Common myeloid progenitor, CD34-positive (primary cell): ENCODE results near the gene HTD2.

Experiments
- CTCF ChIA-PET: fragments of 350-600 bp; sonication (Branson Sonifier 250); formaldehyde crosslinking; loops from one replicate; lab custom pipeline; 2021; ENCODE audit warnings: antibody characterized with exemption; lab: Charles Lee
- POLR2A ChIA-PET: fragments of 350-600 bp; sonication (Branson Sonifier 250); formaldehyde crosslinking; loops from one replicate; lab custom pipeline; 2021; ENCODE audit warnings: antibody characterized with exemption; lab: Charles Lee
- DNase-seq, 3 donors: peaks; one replicate each; pipeline versions ENCODE4 v3.0.0 to v3.0.0-alpha.2; 2013
- H3K27ac ChIP-seq, 2 experiments: 1 replicate in 1 of 2; 2 replicates in 1 of 2; pipeline ENCODE4 v1.7.0; 2013; ENCODE audit warnings: inconsistent platforms in 2 of 2, low read length in 2 of 2, mild to moderate bottlenecking in 2 of 2, low read depth in 1 of 2, moderate library complexity in 1 of 2; ENCODE audit not compliant: severe bottlenecking in 2 of 2, insufficient read depth in 1 of 2, poor library complexity in 1 of 2
- H3K27me3 ChIP-seq, 5 experiments: replicated peaks in 2 of 5; 1 replicate in 3 of 5; 2 replicates in 2 of 5; pipeline versions ENCODE4 v1.6.1 to v1.7.0; 2013; ENCODE audit warnings: low read length in 4 of 5, mild to moderate bottlenecking in 2 of 5, moderate library complexity in 2 of 5, inconsistent platforms in 1 of 5; ENCODE audit not compliant: insufficient read depth in 5 of 5, control insufficient read depth in 4 of 5
- H3K36me3 ChIP-seq, 4 experiments: 1 replicate in 2 of 4; 2 replicates in 2 of 4; pipeline versions ENCODE4 v1.6.1 to v1.7.0; 2013; ENCODE audit warnings: low read length in 3 of 4, control low read depth in 1 of 4, mild to moderate bottlenecking in 1 of 4; ENCODE audit not compliant: control insufficient read depth in 4 of 4, insufficient read depth in 4 of 4
- H3K4me1 ChIP-seq, 4 experiments: 1 replicate in 3 of 4; 2 replicates in 1 of 4; pipeline versions ENCODE4 v1.6.1 to v1.7.1; 2013; ENCODE audit warnings: low read length in 3 of 4, mild to moderate bottlenecking in 3 of 4, control low read depth in 1 of 4, inconsistent platforms in 1 of 4, moderate library complexity in 1 of 4; ENCODE audit not compliant: control insufficient read depth in 4 of 4, insufficient read depth in 4 of 4; ENCODE audit errors: control extremely low read depth in 1 of 4
- H3K4me3 ChIP-seq, 7 experiments: 1 replicate in 4 of 7; 2 replicates in 3 of 7; pipeline versions ENCODE4 v1.5.1 to v1.7.0; 2013; ENCODE audit warnings: mild to moderate bottlenecking in 7 of 7, low read length in 6 of 7, moderate library complexity in 6 of 7, inconsistent platforms in 2 of 7, low read depth in 2 of 7, control low read depth in 1 of 7; ENCODE audit not compliant: insufficient read depth in 4 of 7, control insufficient read depth in 1 of 7; ENCODE audit errors: extremely low read depth in 1 of 7
- H3K9me3 ChIP-seq, 5 experiments: 1 replicate in 4 of 5; 2 replicates in 1 of 5; pipeline versions ENCODE4 v1.6.1 to v1.7.1; 2013; ENCODE audit warnings: low read length in 4 of 5, mild to moderate bottlenecking in 2 of 5, inconsistent platforms in 1 of 5, low read depth in 1 of 5, moderate library complexity in 1 of 5; ENCODE audit not compliant: control insufficient read depth in 4 of 5, insufficient read depth in 2 of 5; ENCODE audit errors: control extremely low read depth in 1 of 5
- WGBS: methylation state at CpG from one replicate; pipeline ENCODE4 v1.1.5; 2013; ENCODE audit not compliant: insufficient coverage; 5-methylcytosine and 5-hydroxymethylcytosine counted together

HTD2 gene

DNA sequence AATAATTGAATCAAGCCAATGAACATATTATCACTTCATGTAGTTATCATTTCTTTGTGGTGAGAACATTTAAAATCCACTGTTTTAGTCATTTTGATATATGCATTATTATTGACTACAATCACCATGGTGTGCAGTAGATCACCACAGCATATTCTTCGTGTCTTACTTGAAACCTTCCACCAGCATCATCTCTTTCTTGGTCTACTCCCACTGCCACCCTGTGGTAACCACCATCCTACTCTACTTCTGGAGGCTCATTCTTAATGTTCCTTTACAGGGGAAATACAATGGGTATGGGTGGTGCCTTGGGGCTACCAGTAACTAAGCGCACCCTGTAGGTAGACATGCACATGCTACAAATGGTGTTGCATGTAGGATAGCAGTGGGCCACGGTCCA lies 51.8 kb downstream of the HTD2 start:
- ChIA-PET POLR2A (no interaction called here), CTCF (no interaction called here)
- no peak overlapping the region for H3K27ac ChIP-seq
- H3K27me3 ChIP-seq = no peaks in the 10 kb centered on the region
- 100% methylated on average over 1 of the region's 3 CpGs for WGBS
- H3K4me3 ChIP-seq = no peak overlapping the region
- H3K36me3 ChIP-seq = peaks cover 0 to 7% (median 0%) of the 10 kb centered on the region in 4 experiments
- no peaks in the 10 kb centered on the region for H3K9me3 ChIP-seq
- DNase-seq = peak in 1 of 3 donors; percentile 12
- H3K4me1 ChIP-seq = peaks cover 23 to 54% (median 45%) of the 10 kb centered on the region in 4 experiments

DNA sequence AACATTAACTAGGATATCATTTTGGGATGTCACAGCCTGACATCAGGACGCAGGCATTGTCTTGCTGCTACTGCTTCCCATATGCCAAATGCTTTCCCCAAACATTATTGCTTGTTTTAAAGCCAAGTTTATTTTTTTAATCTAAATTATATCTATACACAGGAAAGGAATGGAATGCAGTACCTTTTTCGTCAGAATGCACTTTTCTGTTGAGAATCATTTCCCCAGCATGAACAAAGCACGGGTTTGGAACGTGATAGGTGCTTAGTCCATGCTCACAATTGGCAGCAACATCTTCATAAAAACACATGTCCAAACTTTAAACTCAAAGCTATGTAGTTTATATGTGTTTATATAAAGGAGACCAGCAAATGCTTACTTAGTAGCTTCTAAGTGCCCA lies 52.5 kb downstream of the HTD2 start:
- no peak for DNase-seq
- H3K4me3 ChIP-seq = no peak overlapping the region
- peaks cover 0 to 7% (median 0%) of the 10 kb centered on the region in 4 experiments for H3K36me3 ChIP-seq
- POLR2A ChIA-PET = no interaction called here
- H3K27me3 ChIP-seq = no peaks in the 10 kb centered on the region
- no peaks in the 10 kb centered on the region for H3K9me3 ChIP-seq
- no peak overlapping the region for H3K27ac ChIP-seq
- no CpG with 5 or more reads among the region's 4 CpGs for WGBS
- peaks cover 17 to 49% (median 38%) of the 10 kb centered on the region in 4 experiments for H3K4me1 ChIP-seq
- CTCF ChIA-PET = interaction anchor here (0.8 to 1.5 kb wide), 5 partner anchors 9 to 43 kb away, joined by 3 to 4 read pairs (median 3); no protein-coding TSS in a partner anchor

DNA sequence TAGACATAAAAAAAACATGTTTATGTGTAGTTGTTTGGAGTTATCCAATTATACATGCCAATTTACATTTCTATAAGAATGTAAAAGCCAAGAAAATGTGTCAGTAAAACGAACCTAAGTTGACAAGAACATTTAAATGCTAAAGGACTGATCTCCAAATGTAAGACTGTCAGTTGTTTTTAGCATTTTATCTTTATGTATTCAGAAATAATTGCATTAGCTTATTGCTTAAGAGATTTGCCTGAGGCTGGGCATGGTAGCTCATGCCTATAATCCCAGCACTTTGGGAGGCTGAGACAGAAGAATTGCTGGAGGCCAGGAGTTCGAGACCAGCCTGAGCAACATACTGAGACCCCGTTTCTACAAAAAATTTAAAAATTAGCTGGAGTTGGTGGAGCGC lies 53.3 kb downstream of the HTD2 start:
- no peak overlapping the region for H3K27ac ChIP-seq
- ChIA-PET CTCF (interaction anchor here (0.8 to 1.5 kb wide), 6 partner anchors 10 to 55 kb away, joined by 3 to 4 read pairs (median 3); no protein-coding TSS in a partner anchor), POLR2A (no interaction called here)
- H3K27me3 ChIP-seq = no peaks in the 10 kb centered on the region
- no peaks in the 10 kb centered on the region for H3K9me3 ChIP-seq
- peaks cover 15 to 48% (median 33%) of the 10 kb centered on the region in 4 experiments for H3K4me1 ChIP-seq
- no peak overlapping the region for H3K4me3 ChIP-seq
- DNase-seq = no peak
- 100% methylated on average over 2 of the region's 4 CpGs for WGBS
- H3K36me3 ChIP-seq = peaks cover 0 to 7% (median 0%) of the 10 kb centered on the region in 4 experiments

DNA sequence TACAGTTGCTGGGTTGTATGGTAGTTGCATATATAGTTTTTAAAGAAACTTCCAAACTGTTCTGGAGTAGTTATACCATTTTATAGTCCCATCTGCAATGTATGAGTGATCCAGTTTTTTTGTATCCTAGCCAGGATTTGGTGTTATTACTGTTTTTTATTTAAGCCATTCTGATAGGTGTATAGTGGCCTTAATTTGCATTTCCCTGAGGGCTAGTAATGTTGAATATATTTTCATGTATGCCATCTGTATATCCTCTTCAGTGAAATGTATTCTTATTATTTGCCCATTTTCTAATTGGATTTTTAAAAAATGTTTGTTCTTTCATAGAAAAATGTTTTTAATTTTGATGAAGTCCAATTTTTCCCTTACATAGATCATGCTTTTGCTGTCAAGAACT lies 55.5 kb downstream of the HTD2 start:
- ChIA-PET CTCF (no interaction called here), POLR2A (no interaction called here)
- Histone ChIP-seq H3K27ac (no peak overlapping the region), H3K9me3 (peaks cover 0 to 4% (median 0%) of the 10 kb centered on the region in 5 experiments), H3K36me3 (peaks cover 0 to 7% (median 0%) of the 10 kb centered on the region in 4 experiments), H3K4me3 (no peak overlapping the region), H3K4me1 (peaks cover 4 to 46% (median 13%) of the 10 kb centered on the region in 4 experiments), H3K27me3 (no peaks in the 10 kb centered on the region)
- DNase-seq = no peak

- H3K4me3 ChIP-seq = no peak overlapping the region
- H3K27ac ChIP-seq = no peak overlapping the region
- peaks cover 0 to 4% (median 0%) of the 10 kb centered on the region in 5 experiments for H3K9me3 ChIP-seq
- H3K36me3 ChIP-seq = peaks cover 4 to 25% (median 7%) of the 10 kb centered on the region in 4 experiments
- WGBS = 20% methylated on average over 1 of the region's 1 CpG
- H3K27me3 ChIP-seq = no peaks in the 10 kb centered on the region
- POLR2A ChIA-PET = no interaction called here
- peak in 2 of 3 donors; percentile 43 to 54 for DNase-seq
- peaks cover 0 to 29% (median 4%) of the 10 kb centered on the region in 4 experiments for H3K4me1 ChIP-seq
- CTCF ChIA-PET = interaction anchor here (1.1 kb wide), 1 partner anchor 17 kb away, joined by 3 read pairs; no protein-coding TSS in a partner anchor
Measured at GRCh38 chr3:58366699-58367098, 60.4 kb downstream of the HTD2 start.

GRCh38 chr3:58369038-58369437 lies 62.7 kb downstream of the HTD2 start:
- 90% methylated on average over 1 of the region's 1 CpG for WGBS
- H3K27ac ChIP-seq = no peak overlapping the region
- peaks cover 0 to 25% (median 4%) of the 10 kb centered on the region in 4 experiments for H3K4me1 ChIP-seq
- POLR2A ChIA-PET = no interaction called here
- CTCF ChIA-PET = interaction anchor here (1.1 to 1.3 kb wide), 2 partner anchors 24 to 36 kb away, joined by 3 to 4 read pairs; partner anchors contain the start of gene PXK
- H3K9me3 ChIP-seq = peaks cover 0 to 4% (median 0%) of the 10 kb centered on the region in 5 experiments
- DNase-seq = no peak
- peaks cover 5 to 30% (median 8%) of the 10 kb centered on the region in 4 experiments for H3K36me3 ChIP-seq
- H3K4me3 ChIP-seq = no peak overlapping the region
- no peaks in the 10 kb centered on the region for H3K27me3 ChIP-seq
